Fibroblast of skin of right quadriceps (primary cell): ENCODE results near the gene IL3.
A peak's percentile ranks its signal among the peaks of the same experiment; 100 is the strongest.

Experiments
- DNase-seq: peaks from one replicate; pipeline ENCODE4 v3.0.0-alpha.2; 2013

Gene IL3

DNA sequence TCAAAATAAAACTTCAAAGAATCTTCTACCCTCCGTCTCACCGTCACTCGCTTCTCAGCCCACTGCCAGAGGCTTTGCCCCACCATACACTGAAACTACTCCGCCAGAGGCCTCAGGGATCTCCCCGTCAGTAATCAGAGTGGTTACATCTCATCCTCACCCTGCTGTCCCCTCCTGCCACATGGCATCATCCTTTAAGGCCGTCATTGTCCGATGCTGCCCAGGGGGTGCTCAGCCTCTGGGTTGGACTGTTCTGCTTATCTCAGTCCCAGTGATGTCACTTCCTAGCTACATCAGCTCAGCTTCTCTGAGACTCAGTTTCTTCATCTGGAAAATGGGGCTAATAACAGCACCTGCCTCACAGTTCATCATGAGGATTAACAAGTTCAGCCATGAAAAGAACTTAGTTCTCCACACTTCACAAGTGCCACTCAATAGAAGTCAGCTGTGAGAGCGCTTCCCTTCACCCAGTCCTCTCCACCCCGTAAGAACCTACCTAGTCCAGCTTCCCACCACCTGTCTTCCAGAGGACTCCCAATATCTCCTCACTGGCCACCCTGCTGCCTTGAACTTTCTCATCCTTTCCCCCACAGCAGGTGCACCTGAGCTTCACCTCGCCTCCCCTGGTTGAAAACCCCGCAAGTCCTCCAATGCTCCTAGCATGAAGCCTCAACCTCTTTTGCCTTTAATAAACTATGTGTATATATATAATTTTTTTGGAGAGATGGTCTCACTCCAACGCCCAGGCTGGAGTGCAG lies 2.8 kb upstream of the IL3 start:
- DNase-seq = no peak

GRCh38 chr5:132058646-132059042 lies 1.8 kb upstream of the IL3 start:
- DNase-seq = no peak

DNA sequence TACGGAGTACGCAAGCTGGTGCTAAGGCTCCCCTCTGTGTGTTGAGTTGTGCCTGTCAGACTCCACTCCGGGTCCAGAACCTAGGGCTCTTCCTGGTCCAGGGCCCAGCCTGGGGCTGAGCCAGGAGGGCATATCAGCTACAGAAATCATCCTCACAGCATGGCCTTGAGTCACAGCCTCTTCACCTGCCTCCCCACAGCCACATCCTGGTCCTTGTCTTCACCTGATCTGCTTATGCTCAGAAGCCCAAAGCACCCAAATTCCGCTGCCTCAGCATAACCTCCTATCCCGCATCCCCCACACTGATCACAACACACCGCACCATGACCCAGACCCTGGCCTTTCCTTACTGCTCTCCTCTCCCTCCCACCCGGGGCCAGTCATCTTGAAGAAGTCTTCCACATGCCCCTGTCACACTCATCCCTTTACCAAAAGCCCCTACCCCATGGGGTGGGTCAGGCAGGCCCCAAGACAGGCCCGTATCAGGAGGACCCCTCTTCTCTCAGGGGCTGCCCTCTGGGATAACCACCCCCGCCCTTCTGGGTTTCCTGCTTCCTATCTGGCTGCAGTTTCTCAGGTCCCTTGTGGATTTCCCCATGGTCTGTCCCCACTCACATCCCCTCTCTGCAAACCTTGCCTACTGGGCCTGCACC lies 1.3 kb upstream of the IL3 start:
- DNase-seq = no peak

GRCh38 chr5:132059696-132060500 lies 557 bp upstream of the IL3 start:
- DNase-seq = no peak

DNA sequence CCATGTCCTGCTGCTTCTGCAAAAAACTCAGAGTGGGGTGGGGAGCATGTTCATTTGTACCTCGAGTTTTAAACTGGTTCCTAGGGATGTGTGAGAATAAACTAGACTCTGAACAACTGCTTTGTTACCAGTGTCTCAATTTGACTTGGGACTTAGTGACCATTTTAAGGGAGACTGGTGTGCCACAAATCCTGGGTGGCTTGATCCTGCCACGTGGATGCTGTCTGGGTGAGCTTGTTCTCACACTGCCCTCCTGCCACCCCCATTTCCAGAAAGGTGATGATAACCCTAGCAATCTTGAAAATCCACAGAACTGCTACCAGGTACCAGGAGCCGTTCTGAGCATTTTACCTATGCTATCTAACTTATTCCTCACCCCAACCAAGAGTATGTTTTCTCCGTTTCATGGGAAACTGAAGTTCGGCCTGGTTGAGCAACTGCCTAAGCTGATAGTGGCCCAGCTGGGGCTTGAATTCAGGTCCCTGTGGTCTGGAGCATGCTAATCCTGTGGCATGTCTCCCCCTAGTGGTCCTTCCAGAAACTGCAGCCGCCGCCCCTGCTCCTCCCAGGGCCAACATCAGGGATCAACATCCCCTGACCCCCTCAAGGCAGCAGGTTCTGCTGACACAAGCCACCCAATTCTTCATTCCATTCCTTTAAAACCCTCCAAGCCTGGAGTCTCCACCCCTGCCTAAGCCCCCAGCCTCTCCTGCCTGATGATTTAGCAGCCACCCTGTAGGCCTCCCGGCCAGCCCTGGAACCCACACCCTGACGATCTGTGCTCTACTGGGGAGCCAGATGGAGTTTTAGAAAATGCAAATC lies 2.8 kb downstream of the IL3 start:
- DNase-seq = peak; percentile 44

DNA sequence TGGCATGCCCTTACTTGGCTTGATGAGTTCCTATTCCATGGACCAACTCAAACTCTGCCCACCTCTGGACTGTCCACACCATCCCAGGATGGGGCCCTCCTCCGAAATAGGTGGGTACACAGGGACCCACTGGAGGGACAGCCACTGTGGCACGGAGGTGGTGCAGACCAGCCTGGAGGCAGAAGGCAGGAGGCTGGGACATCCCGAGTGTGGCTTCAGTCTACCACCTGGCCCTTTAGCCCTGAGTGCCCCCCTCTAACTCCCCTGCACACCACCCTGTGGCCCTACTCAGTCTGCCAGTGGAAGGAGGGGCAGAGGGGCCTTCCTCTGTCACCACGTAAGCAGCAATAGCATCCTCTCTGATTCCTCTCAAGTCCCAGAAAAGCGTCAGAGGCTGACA lies 3.7 kb downstream of the IL3 start:
- no peak for DNase-seq

DNA sequence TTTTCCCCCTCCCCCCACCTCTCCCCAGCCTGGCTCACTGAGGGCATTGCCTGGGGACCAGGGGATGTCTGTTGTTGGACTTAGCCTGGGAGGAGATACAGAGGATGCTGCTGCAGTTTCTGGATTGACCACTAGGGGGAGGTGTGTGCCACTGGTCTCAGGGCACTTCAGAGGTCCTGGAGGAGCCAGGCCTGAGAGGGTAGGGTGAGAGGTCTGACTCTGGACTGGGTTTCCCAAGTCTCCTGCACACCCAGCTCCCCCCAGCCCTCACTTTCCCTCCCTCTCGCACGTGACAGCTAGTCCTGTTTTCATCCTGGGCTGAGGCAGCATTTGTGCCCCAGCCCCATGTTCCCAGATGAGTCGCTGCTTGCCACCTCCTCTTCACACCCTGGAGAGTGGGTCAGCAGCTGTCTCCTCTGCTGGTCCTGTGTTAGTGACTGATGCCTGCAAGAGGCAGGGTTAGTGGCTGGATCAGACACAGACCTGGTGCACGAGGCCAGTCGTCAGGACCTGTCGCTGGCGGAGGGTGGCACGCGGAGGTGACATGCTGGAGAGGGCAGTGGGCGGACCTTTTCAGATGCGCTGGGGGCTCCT lies 4.4 kb downstream of the IL3 start:
- DNase-seq = peak; percentile 59

DNA sequence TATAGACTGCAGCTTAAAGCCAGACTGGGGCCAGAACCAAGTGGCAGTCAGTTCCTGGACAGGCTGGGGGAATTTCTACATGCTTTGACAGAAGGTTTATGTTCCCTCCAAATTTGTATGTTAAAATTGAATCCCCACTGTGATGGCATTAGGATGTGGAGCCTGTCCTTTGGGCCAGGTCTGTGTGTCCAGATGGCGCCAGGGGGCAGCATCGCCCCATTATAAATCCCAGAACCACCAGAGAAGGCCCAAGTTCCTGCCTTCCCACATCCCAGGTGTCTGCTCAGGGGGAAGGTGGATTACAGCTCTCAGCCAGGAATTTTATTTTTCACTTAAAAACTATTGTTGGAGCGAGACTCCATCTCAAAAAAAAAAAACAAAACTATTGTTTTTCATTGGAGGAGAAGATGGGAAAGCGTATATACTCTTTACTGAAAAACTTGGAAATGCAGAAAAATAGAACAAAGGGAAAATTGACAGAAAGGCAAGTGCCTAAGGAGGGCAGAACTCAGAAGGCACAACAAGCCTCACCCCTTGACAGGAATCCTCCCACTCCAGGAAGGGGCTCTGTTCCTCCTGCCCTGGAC lies 5.0 kb downstream of the IL3 start:
- DNase-seq = peak; percentile 65

DNA sequence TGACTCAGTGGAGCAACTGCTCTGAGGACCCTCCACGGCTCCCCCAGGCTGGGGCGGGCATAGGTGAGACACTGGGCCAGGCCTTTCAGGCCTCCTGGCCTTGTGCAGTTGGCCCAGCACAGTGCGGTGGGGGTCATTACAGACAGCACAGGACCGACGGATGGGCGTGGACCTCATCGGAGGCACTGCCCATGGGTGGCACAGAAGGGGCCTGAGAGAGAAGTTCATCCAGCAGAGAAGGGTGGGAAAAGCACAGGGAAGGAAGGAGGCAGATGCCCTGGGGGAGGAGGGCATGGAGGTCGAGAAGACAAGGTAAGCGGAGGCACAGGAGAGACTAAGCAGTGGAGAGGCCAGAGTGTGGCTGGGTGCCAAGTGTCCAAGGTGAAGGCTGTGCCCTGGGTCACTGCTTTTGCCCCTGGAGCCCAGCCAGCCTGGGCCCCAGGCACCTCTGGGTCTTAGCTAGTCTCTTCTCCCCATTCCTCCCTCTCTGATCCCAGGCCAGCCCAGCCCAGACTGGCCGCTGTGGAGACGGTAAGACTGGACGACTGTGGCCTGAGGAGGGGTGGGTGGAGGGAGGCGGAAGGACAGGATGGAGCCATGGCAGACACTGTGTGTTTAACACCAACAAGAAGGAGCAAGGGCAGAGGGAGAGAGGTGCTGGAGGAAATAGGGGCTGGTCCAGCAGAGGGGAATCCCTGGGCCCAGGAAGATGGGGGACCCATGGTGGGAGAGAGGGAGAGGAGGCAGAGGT lies 5.7 kb downstream of the IL3 start:
- DNase-seq = no peak

- DNase-seq = no peak
Measured at GRCh38 chr5:132066871-132067270, 6.4 kb downstream of the IL3 start.

DNA sequence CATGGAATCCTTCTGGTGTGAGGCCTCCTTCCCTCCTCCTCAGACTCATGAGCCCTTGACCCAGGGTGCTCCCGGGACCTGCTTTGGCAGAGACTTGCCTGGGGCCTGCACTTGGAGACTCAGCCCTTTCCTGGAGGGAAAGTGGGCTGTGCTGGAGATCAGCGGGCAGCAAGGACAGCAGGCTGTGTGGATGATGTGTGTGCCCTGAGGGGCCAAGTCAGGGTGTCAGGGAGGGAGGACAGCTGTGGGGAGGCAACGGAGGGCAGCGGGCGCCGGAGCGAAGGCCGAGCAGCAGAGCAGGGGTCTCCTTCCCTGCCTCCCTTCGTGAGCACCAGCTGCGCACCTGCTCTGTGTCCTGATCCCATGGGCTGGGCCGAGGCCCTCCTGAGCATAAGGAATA lies 7.0 kb downstream of the IL3 start:
- no peak for DNase-seq

DNA sequence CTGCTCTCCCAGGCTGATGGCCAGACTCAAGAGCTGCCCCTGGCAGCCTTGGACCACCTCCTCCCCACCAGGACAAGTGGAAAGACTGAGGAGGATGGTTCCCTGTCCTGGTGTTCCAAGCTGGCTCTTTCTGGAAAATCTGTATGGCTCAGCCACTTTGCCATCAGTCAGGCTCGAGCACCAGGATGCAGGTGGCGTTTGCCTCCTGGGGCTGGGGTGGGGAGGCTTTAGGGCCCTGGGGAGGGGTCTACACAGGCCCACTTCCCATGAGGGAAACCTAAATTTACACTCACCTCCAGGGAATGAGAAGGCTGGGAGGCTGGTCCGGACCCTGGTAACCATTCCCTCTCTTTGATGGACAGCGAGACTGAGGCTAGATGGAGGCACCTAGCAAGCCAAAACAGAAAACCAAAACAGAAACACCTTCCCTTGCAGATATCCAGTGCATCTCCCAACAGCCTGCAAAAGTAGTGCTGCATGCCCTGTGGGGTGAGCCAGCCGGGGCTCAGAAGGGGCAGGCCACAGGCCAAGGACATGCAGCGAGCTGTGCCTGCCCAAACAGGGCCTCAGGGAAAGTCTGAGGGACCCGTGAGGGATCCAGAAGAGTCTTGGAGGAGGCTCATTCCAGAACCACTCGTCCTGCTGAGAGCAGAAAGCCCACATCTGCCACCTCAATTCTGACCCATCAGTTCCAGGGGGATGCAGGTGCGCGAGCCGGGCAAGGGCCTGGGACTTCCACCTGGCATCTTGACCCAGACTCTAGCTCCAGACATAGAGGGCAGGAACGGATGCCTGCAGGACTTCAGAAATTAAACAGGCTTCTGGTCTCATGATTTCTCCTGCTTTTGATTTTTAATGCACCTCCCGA lies 7.7 kb downstream of the IL3 start:
- DNase-seq = no peak

- DNase-seq = no peak
Measured at GRCh38 chr5:132069561-132069960, 9.1 kb downstream of the IL3 start.

GRCh38 chr5:132069994-132070393 lies 9.5 kb downstream of the IL3 start:
- DNase-seq = no peak

DNA sequence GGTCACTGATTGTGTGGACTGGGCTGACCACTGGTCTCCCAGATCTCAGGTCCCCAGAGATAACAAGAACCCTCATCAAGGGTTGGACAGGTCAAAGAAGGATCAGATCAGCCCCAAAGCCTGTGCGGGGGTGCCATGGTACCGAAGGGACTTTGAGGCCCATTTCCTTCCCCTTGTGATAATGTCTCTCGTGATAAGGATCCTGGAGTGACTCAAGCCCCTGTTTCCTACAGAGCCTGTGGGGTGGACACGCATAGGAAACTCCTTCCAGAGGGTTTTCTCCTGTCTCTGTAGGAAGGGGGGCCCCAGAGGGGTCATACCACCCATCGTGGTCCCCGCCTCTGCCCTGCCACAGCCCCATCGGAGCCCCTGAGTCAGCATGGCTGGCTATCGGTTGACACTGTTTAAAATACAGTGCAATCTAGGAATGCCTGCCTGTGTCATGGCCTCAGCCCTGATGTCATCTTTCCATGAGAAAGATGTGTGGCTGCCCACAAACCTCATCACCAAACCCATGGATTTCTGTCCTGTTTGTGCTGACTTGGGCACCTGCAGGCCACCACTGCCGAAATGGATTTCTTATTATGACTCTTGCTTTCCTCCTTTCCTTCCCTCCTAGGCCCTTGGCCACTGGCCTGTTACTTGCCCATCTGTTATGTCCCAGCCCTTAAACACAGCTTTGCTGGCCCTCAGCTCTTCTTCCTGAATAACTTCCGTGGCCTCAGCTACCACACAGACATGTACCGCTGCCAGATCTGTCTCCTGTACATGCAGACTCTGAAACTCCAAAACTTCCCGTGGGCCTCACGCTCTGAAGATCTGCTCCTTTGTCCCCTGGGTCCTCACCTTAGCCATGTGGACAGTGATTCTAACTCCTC lies 10.2 kb downstream of the IL3 start:
- peak; percentile 29 for DNase-seq

DNA sequence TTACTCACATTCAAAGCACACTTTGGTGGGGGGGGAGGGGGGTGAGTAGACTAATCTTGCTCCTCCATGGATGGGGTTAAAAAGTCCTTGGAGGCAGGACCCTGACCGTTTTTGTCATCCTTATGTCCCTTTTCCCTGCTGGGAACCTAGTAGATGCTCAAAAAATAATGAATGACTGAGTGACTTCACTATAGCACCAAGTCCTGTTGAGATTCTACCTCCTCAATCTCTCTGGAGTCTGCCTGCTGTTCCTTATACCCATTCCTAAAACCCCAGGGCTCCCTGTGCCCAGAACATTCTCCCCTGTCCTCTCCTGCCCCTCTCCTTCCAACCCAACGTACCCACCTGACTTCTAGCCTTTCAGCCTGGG lies 10.9 kb downstream of the IL3 start:
- no peak for DNase-seq

DNA sequence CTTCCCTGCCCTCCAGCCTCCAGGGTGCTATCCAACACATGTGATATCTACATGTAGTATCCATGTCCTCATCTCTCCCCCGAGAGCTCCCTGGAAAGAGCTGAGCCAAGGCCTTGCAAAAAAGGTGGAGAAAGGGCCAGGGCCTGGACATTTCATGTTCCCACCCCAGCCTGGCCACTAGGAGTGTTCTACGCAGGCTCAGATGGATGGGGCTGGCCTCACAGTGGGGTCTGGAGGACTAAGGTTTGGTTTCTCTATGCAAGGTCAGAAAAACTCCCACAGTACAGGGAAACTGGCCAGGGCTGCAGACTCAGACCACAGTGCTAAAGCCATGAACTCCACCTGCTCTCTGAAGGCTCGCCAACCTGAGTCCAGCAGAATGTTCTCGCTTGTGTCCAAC lies 11.6 kb downstream of the IL3 start:
- no peak for DNase-seq

DNA sequence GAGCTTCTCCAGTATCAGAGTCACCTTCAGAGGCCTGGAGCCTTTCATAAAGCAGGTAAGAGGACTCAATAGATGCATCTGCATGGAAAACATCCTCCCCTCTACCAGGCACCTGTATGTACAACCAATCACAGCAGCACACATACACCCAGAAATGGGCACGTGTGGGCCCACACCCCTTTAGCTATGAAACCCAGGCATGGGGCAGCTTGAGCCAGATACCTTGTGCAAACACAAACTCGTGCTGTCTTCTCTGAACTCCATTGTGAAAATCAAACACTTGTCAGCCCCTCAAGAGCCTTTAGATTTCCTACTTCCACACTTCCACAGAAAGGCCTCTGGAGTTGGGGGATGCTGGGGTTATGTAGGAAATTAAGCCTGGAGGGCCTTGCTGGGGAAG lies 12.1 kb downstream of the IL3 start:
- no peak for DNase-seq

DNA sequence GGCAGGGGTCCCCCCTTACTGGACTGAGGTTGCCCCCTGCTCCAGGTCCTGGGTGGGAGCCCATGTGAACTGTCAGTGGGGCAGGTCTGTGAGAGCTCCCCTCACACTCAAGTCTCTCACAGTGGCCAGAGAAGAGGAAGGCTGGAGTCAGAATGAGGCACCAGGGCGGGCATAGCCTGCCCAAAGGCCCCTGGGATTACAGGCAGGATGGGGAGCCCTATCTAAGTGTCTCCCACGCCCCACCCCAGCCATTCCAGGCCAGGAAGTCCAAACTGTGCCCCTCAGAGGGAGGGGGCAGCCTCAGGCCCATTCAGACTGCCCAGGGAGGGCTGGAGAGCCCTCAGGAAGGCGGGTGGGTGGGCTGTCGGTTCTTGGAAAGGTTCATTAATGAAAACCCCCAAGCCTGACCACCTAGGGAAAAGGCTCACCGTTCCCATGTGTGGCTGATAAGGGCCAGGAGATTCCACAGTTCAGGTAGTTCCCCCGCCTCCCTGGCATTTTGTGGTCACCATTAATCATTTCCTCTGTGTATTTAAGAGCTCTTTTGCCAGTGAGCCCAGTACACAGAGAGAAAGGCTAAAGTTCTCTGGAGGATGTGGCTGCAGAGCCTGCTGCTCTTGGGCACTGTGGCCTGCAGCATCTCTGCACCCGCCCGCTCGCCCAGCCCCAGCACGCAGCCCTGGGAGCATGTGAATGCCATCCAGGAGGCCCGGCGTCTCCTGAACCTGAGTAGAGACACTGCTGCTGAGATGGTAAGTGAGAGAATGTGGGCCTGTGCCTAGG lies 13.0 kb downstream of the IL3 start, which contains the start of gene CSF2:
CSF2 (plus strand) TSS at position 559 of the 783 bp plus-strand sequence; CDS start at position 594, 35 bp downstream.
- DNase-seq = no peak
